GM12878 (cell line): Measurements from ENCODE around the gene TMEM72. TPM values are rescaled to one million over a fixed set of nuclear protein-coding genes. Genes with fewer than 3 reads are reported as not detected.

Source experiments
- ATAC-seq: fragments of 200-7000 bp; cut with Tn5 transposase; 3 replicates; pipeline ENCODE4 v1.9.1; 2020; ENCODE audit warnings: mild to moderate bottlenecking, moderate library complexity
- BruUV-seq: library from RNA; stranded (reverse); fragments of 400-500 nt; replicated peaks from 2 replicates; lab custom pipeline; 2021; lab: Mats Ljungman, UMichigan
- CTCF ChIA-PET: fragments of 300-600 bp; sonication (Branson Sonifier 250); formaldehyde crosslinking; extraction: SDS; loops from one replicate; lab custom pipeline; 2021; ENCODE audit warnings: inconsistent platforms; lab: Yijun Ruan, JAX
- POLR2A ChIA-PET: fragments of 350-600 bp; formaldehyde crosslinking; extraction: SDS; loops from one replicate; lab custom pipeline; 2021; ENCODE audit warnings: inconsistent platforms; lab: Charles Lee
- RAD21 ChIA-PET: fragments of 300-600 bp; sonication (Branson Sonifier 250); formaldehyde crosslinking; loops from one replicate; lab custom pipeline; 2023; ENCODE audit warnings: antibody characterized with exemption; ENCODE audit not compliant: unreplicated experiment; lab: Charles Lee
- SMC1A ChIA-PET: fragments of 300-600 bp; sonication (Branson Sonifier 250); formaldehyde crosslinking; loops from one replicate; lab custom pipeline; 2023; ENCODE audit not compliant: unreplicated experiment, uncharacterized antibody; lab: Charles Lee
- DNase-seq: peaks from one replicate; pipeline ENCODE4 v3.0.0-alpha.2; 2011; ENCODE audit warnings: low read depth, low spot score
- FAIRE-seq: peaks from 3 replicates; lab custom pipeline; 2011; peaks lifted over from hg19 to GRCh38; lab: Jason Lieb, UNC
- H2AFZ ChIP-seq: 2 replicates; pipeline ENCODE4 v1.6.0; 2011; ENCODE audit warnings: low read depth, low read length, control low read depth; ENCODE audit not compliant: control insufficient read depth
- H3K27ac ChIP-seq: 2 replicates; pipeline ENCODE4 v1.5.1; 2011; ENCODE audit warnings: control low read depth; ENCODE audit not compliant: control insufficient read depth, insufficient read depth
- H3K27me3 ChIP-seq, 2 experiments: replicated peaks in 1 of 2; 2 replicates each; pipeline versions ENCODE4 v1.6.0 to v1.6.1; 2011; ENCODE audit warnings: low read length in 1 of 2; ENCODE audit not compliant: control insufficient read depth in 2 of 2, insufficient read depth in 2 of 2
- H3K36me3 ChIP-seq, 2 experiments: 2 replicates each; pipeline ENCODE4 v1.5.1; 2011; ENCODE audit warnings: low read length in 1 of 2; ENCODE audit not compliant: control insufficient read depth in 2 of 2, insufficient read depth in 2 of 2
- H3K4me1 ChIP-seq: 2 replicates; pipeline ENCODE4 v1.6.1; 2011; ENCODE audit warnings: mild to moderate bottlenecking, low read length, moderate library complexity, mixed read lengths; ENCODE audit not compliant: control insufficient read depth, insufficient read depth
- H3K4me2 ChIP-seq: 2 replicates; pipeline ENCODE4 v1.6.0; 2011; ENCODE audit warnings: control low read depth; ENCODE audit not compliant: control insufficient read depth, insufficient read depth
- H3K4me3 ChIP-seq: fragments of 200-600 bp; sonication (generic); 2 replicates; pipeline ENCODE4 v1.5.1; 2016
- H3K79me2 ChIP-seq: 2 replicates; pipeline ENCODE4 v1.6.0; 2011; ENCODE audit warnings: low read length; ENCODE audit not compliant: control insufficient read depth, insufficient read depth
- H3K9ac ChIP-seq: 2 replicates; pipeline ENCODE4 v1.8.0; 2011; ENCODE audit warnings: low read length, control low read depth, mixed read lengths; ENCODE audit not compliant: control insufficient read depth, insufficient read depth
- H3K9me3 ChIP-seq: replicated peaks from 3 replicates; pipeline ENCODE4 v1.5.1; 2011; ENCODE audit warnings: mild to moderate bottlenecking, low read length; ENCODE audit not compliant: control insufficient read depth, insufficient read depth
- H4K20me1 ChIP-seq: 2 replicates; pipeline ENCODE4 v1.6.0; 2011; ENCODE audit not compliant: control insufficient read depth, insufficient read depth
- CREM ChIP-seq: IDR thresholded peaks from 2 replicates; pipeline ENCODE4 v1.6.1; 2014; ENCODE audit warnings: antibody characterized with exemption, low read depth
- CTCF ChIP-seq, 3 experiments: IDR thresholded peaks in 2 of 3; conservative IDR thresholded peaks in 1 of 3; 2 replicates each; pipeline ENCODE4 v1.5.1; 2011; ENCODE audit warnings: low read depth in 3 of 3, low read length in 3 of 3, mild to moderate bottlenecking in 3 of 3, control low read depth in 2 of 3, moderate library complexity in 2 of 3, inconsistent platforms in 1 of 3, mixed read lengths in 1 of 3; ENCODE audit not compliant: control insufficient read depth in 2 of 3, insufficient read depth in 1 of 3; ENCODE audit errors: extremely low read depth in 1 of 3
- EED ChIP-seq: sonication (generic); IDR thresholded peaks from 2 replicates; pipeline ENCODE4 v1.6.1; 2016; ENCODE audit warnings: antibody characterized with exemption, low read depth
- FOXM1 ChIP-seq: IDR thresholded peaks from 2 replicates; pipeline ENCODE4 v1.6.1; 2012; ENCODE audit warnings: low read depth, mild to moderate bottlenecking, inconsistent platforms, low read length, moderate library complexity
- GABPA ChIP-seq: IDR thresholded peaks from 2 replicates; pipeline ENCODE4 v1.6.1; 2014; ENCODE audit warnings: antibody characterized with exemption, low read depth, mild to moderate bottlenecking, inconsistent platforms
- HSF1 ChIP-seq: fragments of 150-350 bp; IDR thresholded peaks from 2 replicates; pipeline ENCODE4 v1.6.1; 2014; ENCODE audit warnings: mild to moderate bottlenecking, low read depth, low read length
- NBN ChIP-seq: fragments of 450-650 bp; IDR thresholded peaks from 2 replicates; pipeline ENCODE4 v1.6.1; 2016
- NR2C2 ChIP-seq: IDR thresholded peaks from 2 replicates; pipeline ENCODE4 v1.6.1; 2011; ENCODE audit warnings: borderline replicate concordance, low read depth; ENCODE audit not compliant: control insufficient read depth, insufficient read length
- POU2F2 ChIP-seq: IDR thresholded peaks from 3 replicates; pipeline ENCODE4 v1.6.1; 2011; ENCODE audit warnings: low read depth, mild to moderate bottlenecking, low read length, borderline replicate concordance
- RAD21 ChIP-seq: IDR thresholded peaks from 2 replicates; pipeline ENCODE4 v1.6.1; 2011; ENCODE audit warnings: mild to moderate bottlenecking, low read depth, low read length, moderate library complexity; ENCODE audit not compliant: insufficient read depth
- RB1 ChIP-seq: fragments of 450-650 bp; formaldehyde crosslinking; IDR thresholded peaks from 2 replicates; pipeline ENCODE4 v1.6.1; 2017; ENCODE audit warnings: mild to moderate bottlenecking, borderline replicate concordance
- TCF3 ChIP-seq: IDR thresholded peaks from 2 replicates; pipeline ENCODE4 v1.6.1; 2012; ENCODE audit warnings: low read depth, mild to moderate bottlenecking, low read length, borderline replicate concordance; ENCODE audit not compliant: insufficient read depth
- YY1 ChIP-seq: IDR thresholded peaks from 2 replicates; pipeline ENCODE4 v1.6.1; 2011; ENCODE audit warnings: low read depth, mild to moderate bottlenecking, low read length
- ZBTB4 ChIP-seq: fragments of 450-650 bp; formaldehyde crosslinking; IDR thresholded peaks from 2 replicates; pipeline ENCODE4 v1.4.0; 2022; ENCODE audit warnings: mild to moderate bottlenecking, moderate library complexity
- WGBS: methylation state at CpG from one replicate; pipeline ENCODE4 v1.1.6; 2016; ENCODE audit warnings: low lambda C conversion rate; ENCODE audit not compliant: insufficient replicate concordance, insufficient coverage; ENCODE audit errors: missing lambda C conversion rate; 5-methylcytosine and 5-hydroxymethylcytosine counted together
- in situ Hi-C: fragments of 300-500 bp; cut with MboI; formaldehyde crosslinking; loops from 9 replicates; pipeline ENCODE4 v1.14.3; 2018; ENCODE audit warnings: mixed read lengths
- intact Hi-C: fragments of 100-400 bp; cut with micrococcal nuclease; formaldehyde crosslinking; loops from one replicate; pipeline ENCODE4 v1.14.2; 2022; ENCODE audit not compliant: unreplicated experiment
- polyA plus RNA-seq, 11 experiments: library from polyadenylated mRNA; depleted of rRNA in 4 of 11; unstranded in 6 of 11; stranded (reverse) in 5 of 11; fragments of >200 nt; fragmentation: Nextera tagmentation in 4 of 11; fragmentation: Illumina TruSeq in 1 of 11; extraction: Ambion mirVana in 4 of 11; extraction: Trizol in 1 of 11; gene quantifications; 1 replicate in 1 of 11; 2 replicates in 10 of 11; pipeline versions ENCODE4 v1.2.1 to v1.2.3, GENCODE V29; 2011 to 2016; ENCODE audit warnings: inconsistent platforms in 2 of 11, missing spikeins in 2 of 11, low read depth in 1 of 11
- total RNA-seq, 4 experiments: library from RNA; depleted of rRNA in 3 of 4; stranded (reverse); fragments of >200 nt in 3 of 4; fragmentation: Illumina TruSeq in 1 of 4; extraction: Trizol in 1 of 4; gene quantifications; 2 replicates each; pipeline versions ENCODE4 v1.2.1 to v1.2.3, GENCODE V29; 2013 to 2021

Gene TMEM72
- total and polyA plus RNA-seq, 10 of the 15 experiments (the other 5 are each of a cell fraction or from before 2014, with no cell fraction given): 0.12 TPM; not detected in 9

- no peaks in the 10 kb centered on the region for H3K27me3 ChIP-seq
- H3K4me3 ChIP-seq: no peak overlapping the region
- in situ Hi-C loops (loop anchor here (5.0 kb wide), 1 partner anchor 45 kb away; the partner anchor contains the start of gene DEPP1), intact Hi-C loops (loop anchor here (1.0 to 5.0 kb wide), 4 partner anchors 43 to 300 kb away; partner anchors contain the start of gene ZNF22)
- ChIA-PET POLR2A (interaction anchor here (0.8 to 1.6 kb wide), 9 partner anchors 13 to 47 kb away, joined by 3 to 12 read pairs (median 6); partner anchors contain the start of gene DEPP1), CTCF (interaction anchor here (0.7 to 8.0 kb wide), 20 partner anchors 9 to 1091 kb away, joined by 3 to 181 read pairs (median 7); partner anchors contain the start of genes DEPP1, RASSF4, TMEM72 and ZNF22), SMC1A (interaction anchor here (0.6 to 5.2 kb wide), 19 partner anchors 13 to 302 kb away, joined by 3 to 92 read pairs (median 3); partner anchors contain the start of genes DEPP1, RASSF4, TMEM72 and ZNF22), RAD21 (interaction anchor here (0.6 to 5.3 kb wide), 21 partner anchors 9 to 303 kb away, joined by 3 to 62 read pairs (median 6); partner anchors contain the start of genes DEPP1, RASSF4 and ZNF22)
- H2AFZ ChIP-seq: peak overlapping the region; percentile 62
- no peak overlapping the region; the same call in 1 of the 2 replicates for H3K9ac ChIP-seq
- FAIRE-seq (peak; percentile 87), ATAC-seq (peak; percentile 99), DNase-seq (peak; percentile 53)
- H3K9me3 ChIP-seq: no peaks in the 10 kb centered on the region
- WGBS: 25% methylated on average over 10 of the region's 10 CpGs
- peaks cover 8% of the 10 kb centered on the region for H3K4me1 ChIP-seq
- peak overlapping the region; percentile 13; the same call in 1 of the 2 replicates for H3K27ac ChIP-seq
- BruUV-seq: no TSS peak
- H3K79me2 ChIP-seq: no peaks in the 10 kb centered on the region
- 0 out of 2 replicates have a peak overlapping the region, but pooled peaks have one; percentile 44 for H3K4me2 ChIP-seq
- no peaks in the 10 kb centered on the region for H3K36me3 ChIP-seq
- H4K20me1 ChIP-seq: no peaks in the 10 kb centered on the region
- TF ChIP-seq NBN (peak; percentile 57; the same call in 1 of the 2 replicates), EED (no peak), RB1 (peak; percentile 74; the same call in 1 of the 2 replicates), ZBTB4 (CRISPR knock-in tag) (no peak), RAD21 (peak; percentile 98), CTCF (IDR thresholded peaks at IDR 0.05 in 2 of 3, conservative IDR thresholded peaks at IDR 0.05 in 1 of 3; ENCODE audit: control insufficient read depth in 2 of 3, extremely low read depth in 1 of 3, insufficient read depth in 1 of 3, low read depth in 3 of 3, low read length in 3 of 3) (peak; percentile 97 to 99 (median 99); a peak in 5 of 6 replicates), CREM (peak; percentile 42; the same call in 1 of the 2 replicates), FOXM1 (0 out of 2 replicates have a peak, but pooled peaks have one; percentile 40), POU2F2 (0 out of 3 replicates have a peak, but pooled peaks have one; percentile 58), HSF1 (no peak), YY1 (peak; percentile 86), TCF3 (peak; percentile 84), NR2C2 (no peak), GABPA (no peak)
Measured at GRCh38 chr10:44932517-44933450, 21.6 kb downstream of the TMEM72 start.
